WTC11 (cell line): ENCODE measurements around the gene SOSTDC1.

Source experiments
- ATF3 ChIP-seq: sonication (generic); formaldehyde crosslinking; conservative IDR thresholded peaks from 2 replicates; pipeline ENCODE4 v1.8.1; 2022; ENCODE audit warnings: mild to moderate bottlenecking, missing genetic modification reagents
- ATF6 ChIP-seq: sonication (generic); formaldehyde crosslinking; IDR thresholded peaks from 2 replicates; pipeline ENCODE4 v1.8.1; 2023; ENCODE audit warnings: mild to moderate bottlenecking, missing genetic modification reagents
- CREM ChIP-seq: sonication (generic); formaldehyde crosslinking; IDR thresholded peaks from 2 replicates; pipeline ENCODE4 v1.8.1; 2022; ENCODE audit warnings: mild to moderate bottlenecking, missing genetic modification reagents, moderate library complexity
- CTCF ChIP-seq: fragments of 200-600 bp; IDR thresholded peaks from 2 replicates; pipeline ENCODE4 v1.8.0; 2022; ENCODE audit warnings: antibody characterized with exemption
- E2F4 ChIP-seq: sonication (generic); formaldehyde crosslinking; IDR thresholded peaks from 2 replicates; pipeline ENCODE4 v1.8.1; 2022; ENCODE audit warnings: low read depth, mild to moderate bottlenecking, moderate library complexity, missing genetic modification reagents, borderline replicate concordance
- FOXP1 ChIP-seq: sonication (generic); formaldehyde crosslinking; IDR thresholded peaks from 2 replicates; pipeline ENCODE4 v1.8.0; 2022; ENCODE audit warnings: missing genetic modification reagents, mild to moderate bottlenecking, moderate library complexity, borderline replicate concordance
- KAT7 ChIP-seq: sonication (generic); formaldehyde crosslinking; IDR thresholded peaks from 2 replicates; pipeline ENCODE4 v1.8.1; 2023; ENCODE audit warnings: missing genetic modification reagents, mild to moderate bottlenecking, borderline replicate concordance
- MAX ChIP-seq: sonication (generic); formaldehyde crosslinking; IDR thresholded peaks from 2 replicates; pipeline ENCODE4 v1.8.0; 2022; ENCODE audit warnings: mild to moderate bottlenecking, missing genetic modification reagents
- NFYB ChIP-seq: sonication (generic); formaldehyde crosslinking; conservative IDR thresholded peaks from 2 replicates; pipeline ENCODE4 v1.8.0; 2022; ENCODE audit warnings: low read depth, missing genetic modification reagents
- NR2C2 ChIP-seq: sonication (generic); formaldehyde crosslinking; IDR thresholded peaks from 2 replicates; pipeline ENCODE4 v1.8.0; 2022; ENCODE audit warnings: mild to moderate bottlenecking, missing genetic modification reagents
- ZNF232 ChIP-seq: sonication (generic); formaldehyde crosslinking; IDR thresholded peaks from 2 replicates; pipeline ENCODE4 v1.8.0; 2022; ENCODE audit warnings: mild to moderate bottlenecking, missing genetic modification reagents

GRCh38 chr7:16447876-16448275 is 17.7 kb downstream of the SOSTDC1 start:
- TF ChIP-seq CTCF (no peak), ATF3 (no peak), NR2C2 (CRISPR knock-in tag) (no peak), KAT7 (CRISPR knock-in tag) (no peak), ZNF232 (CRISPR knock-in tag) (no peak), E2F4 (CRISPR knock-in tag) (no peak), NFYB (CRISPR knock-in tag) (no peak), ATF6 (CRISPR knock-in tag) (no peak), FOXP1 (CRISPR knock-in tag) (no peak), CREM (CRISPR knock-in tag) (no peak), MAX (CRISPR knock-in tag) (no peak)
